DND-41 (cell line): ENCODE results near the gene TMEM145.

Source experiments
- CTCF ChIP-seq: IDR thresholded peaks from 2 replicates; pipeline ENCODE4 v1.5.1; 2012; ENCODE audit warnings: borderline replicate concordance, low read length, moderate library complexity, mild to moderate bottlenecking; ENCODE audit not compliant: poor library complexity, severe bottlenecking; ENCODE audit errors: extremely low read depth
- EZH2 ChIP-seq: IDR thresholded peaks from 3 replicates; pipeline ENCODE4 v1.6.1; 2012; ENCODE audit warnings: borderline replicate concordance, low read depth, mild to moderate bottlenecking, moderate library complexity, low read length, inconsistent platforms; ENCODE audit not compliant: severe bottlenecking

GRCh38 chr19:42323852-42324654 lies 10.9 kb downstream of the TMEM145 start:
- TF ChIP-seq CTCF = no peak
- TF ChIP-seq EZH2 = no peak
